DMS53 treated with DMSO at 0.1 percent for 48 hours (cell line): ENCODE data around the gene ALG2.
"Not testable (repeated sequence)": the region's sequence is repeated elsewhere in the genome, so short reads cannot be mapped to it uniquely, and the experiment has no call there.

Experiments used
- DNase-seq: peaks from one replicate; lab custom pipeline; 2025; ENCODE audit not compliant: unreplicated experiment; lab: John Stamatoyannopoulos, UW

The ALG2 gene

DNA sequence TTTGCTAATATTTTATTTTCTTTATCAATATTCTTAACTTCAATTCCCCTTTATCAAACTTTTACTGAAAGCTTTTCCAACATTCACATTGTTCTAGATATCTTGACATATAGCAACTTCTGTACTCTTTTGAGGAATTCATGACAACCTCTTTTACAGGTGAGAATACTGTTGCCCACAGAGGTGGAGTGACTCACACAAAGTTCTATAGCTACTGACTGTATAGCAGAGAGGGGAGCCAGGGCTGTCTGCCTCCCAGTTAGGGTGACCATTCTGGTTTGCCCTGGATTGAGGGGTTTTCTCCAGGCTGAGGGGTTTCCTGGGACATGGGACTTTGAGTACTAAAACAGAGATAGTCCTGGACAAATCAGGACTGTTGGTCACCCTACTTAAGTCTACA lies 16.6 kb upstream of the ALG2 start:
- no peak for DNase-seq

- not testable (repeated sequence) for DNase-seq
These were observed 16.1 kb upstream of the ALG2 start for GRCh38 chr9:99237849-99238248.

DNA sequence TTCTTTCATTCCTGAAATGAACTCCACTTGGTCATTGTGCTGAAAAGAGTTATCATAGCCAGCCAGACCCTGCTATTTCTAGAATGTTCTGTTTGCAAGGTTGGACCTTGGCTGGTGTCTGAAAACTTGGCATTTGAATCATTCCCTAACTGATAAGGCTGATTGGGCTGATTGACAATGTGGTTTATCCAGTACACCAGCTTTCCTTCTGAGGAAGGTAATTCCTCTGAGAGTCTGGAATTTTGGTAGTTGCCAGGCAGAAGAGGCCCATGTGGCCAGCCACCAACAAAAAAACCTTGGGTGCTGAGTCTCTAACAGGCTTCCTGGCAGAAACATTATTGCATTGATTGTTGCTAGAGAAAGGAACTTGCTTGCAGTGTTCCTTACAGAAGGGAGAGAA lies 15.6 kb upstream of the ALG2 start:
- DNase-seq: no peak

DNA sequence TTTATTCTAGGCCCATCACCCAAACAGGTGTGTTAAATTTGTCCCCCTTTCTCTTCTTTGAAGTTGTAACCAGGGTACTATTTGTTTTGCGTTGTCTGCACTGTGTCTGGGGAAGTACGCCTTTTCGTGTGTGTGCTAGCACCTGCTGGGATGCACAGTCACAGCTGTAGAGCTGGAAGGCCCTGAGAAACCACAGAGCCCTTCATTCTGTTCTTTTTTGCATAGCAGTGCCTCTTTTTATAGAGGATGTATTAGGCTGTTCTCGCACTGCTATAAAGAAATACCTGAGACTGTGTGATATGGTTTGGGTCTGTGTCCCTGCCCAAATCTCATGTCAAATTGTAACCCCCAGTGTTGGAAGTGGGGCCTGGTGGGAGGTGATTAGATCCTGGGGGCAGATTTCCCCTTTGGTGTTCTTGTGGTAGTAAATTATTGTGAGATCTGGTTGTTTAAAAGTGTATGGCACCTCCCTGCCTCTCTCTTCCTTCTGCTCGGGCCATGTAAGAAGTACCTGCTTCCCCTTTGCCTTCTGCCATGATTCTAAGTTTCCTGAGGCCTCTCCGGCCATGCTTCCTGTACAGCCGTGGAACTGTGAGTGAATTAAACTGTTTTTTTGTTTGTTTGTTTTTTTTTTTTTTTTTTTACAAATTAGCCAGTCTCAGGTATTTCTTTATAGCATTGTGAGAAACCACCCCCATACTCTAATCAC lies 14.3 kb upstream of the ALG2 start:
- DNase-seq: no peak

GRCh38 chr9:99235069-99235468 lies 13.3 kb upstream of the ALG2 start:
- DNase-seq: no peak

GRCh38 chr9:99234618-99235017 lies 12.9 kb upstream of the ALG2 start:
- no peak for DNase-seq

DNA sequence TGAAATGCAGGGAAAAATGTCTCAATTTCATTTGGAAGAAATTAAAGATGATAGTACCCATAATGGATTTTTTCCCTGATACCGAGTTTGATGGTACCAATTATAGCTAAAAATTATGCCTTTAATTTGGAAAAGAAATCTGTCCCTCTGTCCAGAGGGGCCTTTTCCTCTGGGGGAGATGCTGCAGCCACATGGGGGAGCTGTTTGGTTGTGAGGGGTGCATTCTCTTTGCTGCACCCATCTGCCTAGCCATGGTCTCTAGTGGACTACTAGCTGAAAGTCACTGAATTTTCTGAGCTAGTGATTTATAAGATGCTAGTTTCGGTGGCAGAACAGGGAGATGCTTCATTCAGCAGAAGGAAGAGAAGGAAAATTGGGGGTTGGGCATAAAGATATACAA lies 10.0 kb upstream of the ALG2 start:
- DNase-seq: no peak

DNA sequence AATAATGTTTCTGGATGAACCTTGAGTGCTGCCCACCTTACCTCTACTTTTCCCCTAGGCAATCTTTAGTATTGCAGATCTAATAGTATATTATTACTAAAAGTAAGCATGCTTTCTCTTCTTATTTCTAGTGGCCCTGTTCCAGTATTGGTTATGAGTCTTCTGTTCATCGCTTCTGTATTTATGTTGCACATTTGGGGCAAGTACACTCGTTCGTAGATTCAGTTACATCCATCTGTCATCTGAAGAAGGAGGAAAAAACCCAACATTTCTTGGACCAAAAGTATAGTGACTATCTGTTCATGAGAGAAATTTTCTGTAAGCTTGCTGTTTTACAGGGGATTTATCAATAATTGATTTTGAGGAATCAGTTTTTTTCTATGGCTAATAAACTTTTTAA lies 8.5 kb upstream of the ALG2 start:
- no peak for DNase-seq

DNA sequence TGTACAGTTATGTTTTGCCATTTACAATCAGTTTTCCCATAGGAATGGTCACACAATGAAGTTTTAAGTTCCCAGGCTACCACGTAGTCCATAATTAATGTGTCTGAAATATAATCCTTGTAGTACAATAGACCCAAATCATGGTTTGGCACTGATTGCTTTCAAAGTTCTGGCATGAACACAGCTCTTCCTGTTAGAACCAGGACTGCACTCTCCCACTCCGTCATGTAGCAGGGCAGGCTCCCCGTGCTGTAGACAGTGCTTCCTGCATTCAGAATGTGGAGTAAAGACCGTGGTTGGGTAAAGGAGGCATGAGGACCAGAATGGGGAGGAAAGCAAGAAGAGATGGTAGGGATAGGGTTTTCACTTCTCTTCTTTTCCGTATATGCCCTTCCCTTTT lies 4.3 kb upstream of the ALG2 start:
- no peak for DNase-seq

GRCh38 chr9:99224445-99224844 lies 2.7 kb upstream of the ALG2 start:
- DNase-seq: no peak

- DNase-seq: no peak
These were observed 901 bp upstream of the ALG2 start for GRCh38 chr9:99222416-99223270.

- DNase-seq: no peak
These were observed 499 bp downstream of the ALG2 start for GRCh38 chr9:99221266-99221620.

- DNase-seq: no peak
These were observed 1.7 kb downstream of the ALG2 start for GRCh38 chr9:99220011-99220410.

GRCh38 chr9:99216073-99216472 lies 5.7 kb downstream of the ALG2 start:
- DNase-seq: no peak

DNA sequence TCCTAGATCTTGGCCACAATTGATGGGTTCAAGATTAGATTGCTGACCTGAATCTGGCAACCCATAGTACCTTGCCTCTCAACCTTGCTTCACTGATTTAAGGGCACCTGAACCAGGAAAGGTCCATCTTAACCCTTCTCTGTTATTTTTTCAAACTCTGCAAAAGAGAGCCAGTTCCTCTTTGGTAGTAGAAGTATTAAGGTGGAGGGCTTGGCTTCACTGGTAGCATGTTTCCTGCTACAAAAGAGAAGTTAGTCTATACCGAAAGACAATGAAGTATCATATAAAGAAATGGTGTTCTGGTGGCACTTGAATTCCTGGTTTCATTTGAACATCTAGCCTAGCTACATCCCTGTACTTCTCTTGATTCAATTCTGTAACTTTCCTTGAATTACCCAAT lies 8.5 kb downstream of the ALG2 start:
- no peak for DNase-seq

DNA sequence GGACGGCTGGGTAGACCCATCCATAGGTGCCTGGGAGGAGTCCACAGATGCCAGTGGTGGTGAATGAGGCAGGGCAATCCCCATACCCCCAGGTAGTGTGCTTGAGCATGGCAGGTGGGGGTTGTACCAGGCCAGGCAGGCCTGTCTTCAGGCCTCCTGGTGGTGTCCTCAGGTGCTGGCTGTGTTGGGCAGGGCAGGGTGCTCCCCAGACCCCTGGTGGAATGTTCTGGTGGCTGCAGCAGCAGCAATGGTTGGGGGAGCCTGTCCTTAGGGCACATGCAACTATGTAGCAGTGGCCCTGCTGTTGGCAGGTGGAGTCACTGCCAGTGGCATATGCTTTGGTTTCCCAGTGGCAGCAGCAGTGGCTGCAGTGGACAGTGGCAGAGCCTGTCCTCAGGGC lies 10.0 kb downstream of the ALG2 start:
- DNase-seq: no peak

DNA sequence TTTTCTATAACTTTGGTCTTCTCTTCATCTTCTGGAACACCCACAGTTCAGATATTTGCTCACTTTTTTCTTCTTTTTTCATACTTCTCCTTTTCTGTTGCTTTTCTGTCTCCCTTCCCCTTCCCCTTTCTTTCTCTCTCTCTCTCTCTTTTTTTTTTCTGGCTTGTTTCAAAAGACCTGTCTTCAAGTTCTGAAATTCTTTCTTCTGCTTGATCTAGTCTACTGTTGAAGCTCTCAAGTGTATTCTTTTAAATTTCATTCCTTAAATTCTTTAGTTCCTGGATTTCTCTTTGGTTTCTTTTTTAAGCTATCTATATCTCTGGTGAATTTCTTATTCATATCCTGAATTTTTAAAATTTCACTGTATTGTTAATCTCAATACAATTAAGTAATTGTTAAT lies 11.2 kb downstream of the ALG2 start:
- no peak for DNase-seq

DNA sequence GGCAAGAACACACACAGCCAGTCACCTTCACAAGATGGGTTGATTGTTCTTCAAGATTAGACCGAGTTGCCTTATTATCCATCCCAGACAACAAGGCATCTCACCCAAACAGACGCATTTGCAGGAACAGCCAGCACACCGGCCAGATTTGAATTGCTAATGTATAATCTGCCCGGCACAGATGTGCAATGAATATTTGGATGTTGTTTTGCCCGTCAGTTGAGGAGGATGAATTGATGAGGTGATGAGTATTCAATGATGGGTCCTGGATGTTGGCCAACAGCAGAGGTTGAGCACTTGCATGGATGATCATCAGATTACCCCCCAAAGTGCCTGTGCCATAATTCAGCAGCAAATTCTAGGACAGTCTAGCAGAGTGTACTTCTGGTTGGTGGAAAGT lies 20.1 kb downstream of the ALG2 start:
- no peak for DNase-seq

DNA sequence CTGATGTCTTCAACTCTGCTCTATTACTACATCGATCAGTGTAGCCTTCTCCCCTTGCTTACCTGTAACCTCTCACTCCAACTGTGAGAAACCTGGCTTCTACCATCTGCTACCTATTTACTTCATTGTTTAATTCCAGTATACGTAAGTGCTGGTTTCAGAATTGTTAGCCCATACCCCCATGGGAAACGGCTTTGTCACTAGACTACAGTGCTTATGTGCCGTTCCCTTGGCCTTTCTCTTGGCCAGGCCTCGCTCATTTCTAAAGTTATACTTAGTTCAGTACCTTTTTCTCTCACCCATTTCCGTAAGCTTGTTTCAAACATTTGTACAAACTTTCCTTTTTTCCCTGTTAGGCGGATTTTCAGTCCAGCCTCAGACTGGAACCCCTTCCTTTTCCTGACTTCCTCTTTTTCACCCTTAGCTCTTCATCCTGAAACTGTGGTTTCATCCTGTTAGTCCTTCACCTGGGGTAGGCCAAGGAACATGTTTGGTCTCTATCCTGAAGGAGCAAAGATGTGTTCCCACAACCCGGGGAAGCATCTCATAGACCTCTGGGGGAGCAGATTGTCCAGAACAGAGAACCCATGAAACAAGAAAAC lies 21.7 kb downstream of the ALG2 start:
- peak; percentile 19 for DNase-seq

DNA sequence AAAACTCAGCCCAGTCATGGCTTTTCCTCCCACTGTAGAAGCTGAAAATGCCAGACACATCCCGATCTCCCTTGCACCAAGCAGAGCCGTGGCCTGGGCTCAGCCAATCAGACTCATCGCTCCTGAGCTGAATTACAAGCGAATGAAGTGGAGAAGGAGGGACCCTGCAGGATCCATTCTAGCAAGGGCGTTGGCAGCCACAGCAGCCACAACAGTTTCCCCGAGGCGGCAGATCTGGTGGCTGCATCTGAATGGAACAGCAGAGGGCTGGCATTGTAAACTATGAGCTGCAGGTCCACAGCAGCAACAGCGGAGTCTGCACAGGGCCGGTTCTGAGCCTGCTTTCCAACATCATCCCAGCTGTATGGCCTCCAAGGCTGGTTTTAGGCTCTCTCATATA lies 23.8 kb downstream of the ALG2 start:
- DNase-seq: no peak

- no peak for DNase-seq
These were observed 24.6 kb downstream of the ALG2 start for GRCh38 chr9:99197124-99197630.

- not testable (repeated sequence) for DNase-seq
These were observed 25.3 kb downstream of the ALG2 start for GRCh38 chr9:99196484-99196883.
